GM18508 (cell line): ENCODE data around the gene CARD9.

Experiments used
- ATAC-seq: cut with Tn5 transposase; IDR thresholded peaks from one replicate; pipeline ENCODE4 v1.9.1; 2021; ENCODE audit warnings: moderate number of reproducible peaks; ENCODE audit not compliant: insufficient read depth, unreplicated experiment

The CARD9 gene

DNA sequence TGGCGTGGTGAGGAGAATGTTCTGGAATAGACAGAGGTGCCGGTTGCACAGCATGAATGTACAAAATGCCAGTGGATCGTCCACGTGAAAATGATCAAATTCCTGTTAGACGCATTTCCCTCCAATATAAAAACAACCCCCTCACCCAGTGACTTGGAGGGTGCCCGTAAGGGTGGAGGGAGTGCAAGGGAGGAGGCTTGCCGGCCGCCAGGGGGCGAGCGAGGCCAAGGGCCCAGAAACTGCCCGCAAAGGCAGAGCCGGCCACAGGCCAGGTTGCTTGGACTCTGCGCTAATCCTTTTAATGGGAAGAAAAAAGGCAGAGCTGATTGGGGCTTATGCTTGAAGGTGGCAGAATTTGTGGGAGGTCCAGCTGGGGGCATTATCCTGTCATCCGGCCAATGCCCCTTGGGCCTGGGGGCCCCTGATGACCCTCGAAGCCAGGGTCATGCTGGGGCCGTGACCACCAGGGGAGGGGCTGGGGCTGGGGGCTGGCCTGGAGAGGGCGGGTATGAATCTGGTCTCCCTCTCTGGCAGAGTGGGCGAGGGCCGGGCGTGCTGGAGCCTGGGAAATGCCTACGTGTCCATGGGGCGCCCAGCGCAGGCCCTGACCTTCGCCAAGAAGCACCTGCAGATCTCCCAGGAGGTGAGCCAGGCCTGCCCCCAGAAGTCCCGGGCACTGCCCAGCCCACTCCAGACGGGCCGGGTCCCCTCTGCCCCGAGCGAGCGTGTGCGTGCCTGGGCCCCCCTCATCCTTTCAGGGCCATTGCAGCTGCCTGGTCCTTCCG is 34.1 kb downstream of the CARD9 start:
- no peak for ATAC-seq

DNA sequence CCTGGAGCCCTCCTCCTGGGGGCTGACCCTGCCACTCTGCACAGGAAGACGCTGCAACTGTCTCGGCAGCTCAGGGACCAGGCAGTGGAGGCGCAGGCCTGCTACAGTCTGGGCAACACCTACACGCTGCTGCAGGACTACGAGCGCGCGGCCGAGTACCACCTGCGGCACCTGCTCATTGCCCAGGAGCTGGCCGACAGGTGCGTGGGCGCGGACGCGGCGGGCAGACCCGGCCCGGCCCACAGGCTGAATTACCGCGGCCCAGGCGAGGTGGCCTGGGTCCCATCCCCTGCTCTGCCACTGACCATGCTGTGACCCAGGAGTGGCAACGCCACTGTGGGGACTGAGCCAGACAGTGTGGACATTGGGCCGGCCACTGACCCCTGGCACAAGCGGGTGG is 35.0 kb downstream of the CARD9 start:
- no peak for ATAC-seq

- ATAC-seq: no peak
Measured at GRCh38 chr9:136337416-136338395, 35.8 kb downstream of the CARD9 start.

GRCh38 chr9:136336881-136337280 is 36.6 kb downstream of the CARD9 start:
- ATAC-seq: no peak

DNA sequence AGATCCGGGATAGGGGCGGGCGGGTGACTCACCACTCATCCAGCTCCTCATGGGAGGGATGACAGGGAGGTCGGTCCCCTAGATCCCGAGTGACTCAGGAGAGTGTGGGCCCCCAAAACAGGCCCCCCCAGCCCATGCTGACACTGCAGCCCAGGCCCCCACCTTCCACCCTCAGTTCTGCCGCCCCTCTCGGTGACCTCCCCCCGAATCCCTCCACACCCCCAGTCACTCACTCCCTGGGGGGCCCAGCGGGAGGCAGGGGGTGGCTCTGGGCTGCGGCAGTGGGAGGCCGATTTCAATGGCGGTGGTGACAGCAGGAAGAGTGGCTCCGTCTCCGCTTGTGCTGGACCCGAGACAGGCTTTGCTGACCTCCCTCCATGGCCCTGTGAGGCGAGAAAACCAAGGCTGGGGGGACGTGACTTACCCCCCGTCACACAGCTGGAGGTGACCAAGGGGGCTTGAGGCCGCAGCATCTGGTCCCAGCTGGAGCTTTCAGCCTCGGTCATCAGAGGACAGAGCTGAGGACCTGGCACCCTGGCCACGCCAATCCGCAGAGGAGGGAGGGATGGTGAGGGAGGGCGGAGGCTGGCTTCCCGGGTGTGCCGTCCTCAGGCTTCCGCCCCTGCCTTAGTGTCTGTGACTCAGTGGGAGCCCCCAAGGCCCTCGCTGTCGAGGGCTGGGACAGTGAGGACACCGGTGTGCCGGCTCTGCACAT is 37.2 kb downstream of the CARD9 start:
- no peak for ATAC-seq

- no peak for ATAC-seq
Measured at GRCh38 chr9:136335296-136336155, 37.9 kb downstream of the CARD9 start.

GRCh38 chr9:136334541-136334940 is 38.9 kb downstream of the CARD9 start:
- ATAC-seq: no peak

DNA sequence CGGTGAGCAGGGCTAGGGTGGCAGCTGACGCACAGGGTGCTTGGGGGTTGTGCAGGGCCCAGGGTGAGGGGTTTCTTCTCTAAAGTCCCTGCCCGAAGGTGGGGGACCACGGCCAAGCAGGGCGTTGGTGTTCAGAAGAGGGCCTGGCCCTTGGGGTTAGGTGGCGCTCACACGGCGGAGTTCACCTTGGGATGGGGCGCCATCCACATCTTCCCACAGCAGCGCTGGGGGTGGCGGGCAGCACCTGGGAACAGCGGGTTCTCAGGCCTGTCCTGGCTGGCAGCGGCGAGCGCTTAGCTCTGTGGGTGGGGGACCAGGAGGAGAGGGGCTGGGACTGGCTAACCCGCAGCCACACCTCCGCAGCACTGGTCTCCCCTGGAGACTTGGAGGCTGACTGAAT is 40.0 kb downstream of the CARD9 start:
- ATAC-seq: no peak

GRCh38 chr9:136333045-136333444 is 40.4 kb downstream of the CARD9 start:
- no peak for ATAC-seq

DNA sequence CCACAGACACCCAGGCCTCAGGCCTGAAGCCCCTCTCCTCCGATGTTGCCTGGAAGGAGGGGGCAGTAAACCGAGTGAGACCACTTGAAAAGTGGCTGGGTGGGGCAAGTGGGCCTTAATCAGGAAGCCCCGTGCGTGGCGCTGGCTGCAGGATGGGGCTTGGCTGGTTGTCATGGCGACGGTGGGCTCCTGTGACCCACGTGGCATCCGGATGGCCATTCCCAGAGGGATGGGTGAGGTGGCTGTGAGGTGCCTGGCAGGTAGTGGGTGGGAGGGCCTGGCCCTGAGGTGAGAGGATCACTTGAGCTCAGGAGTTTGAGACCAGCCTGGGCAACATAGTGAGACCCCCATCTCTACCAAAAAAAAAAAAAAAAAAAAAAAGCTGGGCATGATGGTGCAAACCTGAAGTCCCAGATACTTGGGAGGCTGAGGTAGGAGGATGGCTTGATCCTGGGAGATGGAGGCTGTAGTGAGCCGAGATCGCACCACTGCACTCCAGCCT is 40.9 kb downstream of the CARD9 start:
- no peak for ATAC-seq

DNA sequence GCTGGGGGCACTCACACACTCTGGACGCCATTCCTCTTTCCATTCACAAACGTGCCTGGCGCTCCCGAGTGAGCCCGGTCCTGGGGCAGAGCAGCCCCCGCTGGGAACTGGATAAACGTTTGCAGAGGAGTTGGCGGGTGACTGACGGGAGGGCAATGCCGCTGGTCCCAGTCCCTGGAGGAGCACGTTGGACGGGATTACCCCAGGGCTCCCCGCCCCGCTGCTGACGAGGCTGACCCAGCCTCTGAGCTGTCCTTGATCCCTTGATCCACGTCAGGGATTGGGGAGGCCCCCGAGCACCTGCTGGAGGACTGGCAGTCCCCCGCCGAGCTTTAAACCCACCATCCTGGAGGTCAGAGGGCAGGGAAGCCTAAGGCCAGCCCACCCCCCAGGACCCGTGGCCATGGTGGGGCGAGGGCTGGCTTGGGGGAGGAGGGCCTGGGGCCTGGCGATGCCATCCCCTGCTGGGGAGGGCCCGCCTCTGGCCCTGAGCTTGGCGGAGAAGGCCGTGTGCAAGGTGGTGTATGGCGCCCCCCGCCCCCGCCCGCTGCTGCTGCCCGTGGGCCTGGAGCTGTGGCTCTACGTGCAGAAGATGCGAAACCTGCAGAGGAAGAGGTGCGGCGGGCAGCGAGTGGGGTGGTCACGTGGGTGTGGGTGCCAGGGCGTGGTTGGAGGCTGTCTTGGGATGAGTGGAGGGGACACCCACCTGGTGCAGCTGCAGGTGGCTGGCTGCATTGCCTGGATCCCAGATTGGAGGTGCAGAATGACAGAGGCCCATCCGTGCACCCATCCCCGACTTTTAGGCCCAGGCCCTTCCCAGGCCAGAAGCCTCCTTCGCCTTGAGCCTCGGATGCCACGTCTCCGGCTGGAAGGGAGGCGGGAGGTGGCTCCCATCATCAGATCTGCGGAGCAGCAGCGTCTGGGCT is 41.6 kb downstream of the CARD9 start:
- ATAC-seq: no peak

- ATAC-seq: no peak
Measured at GRCh38 chr9:136331030-136331429, 42.4 kb downstream of the CARD9 start.

DNA sequence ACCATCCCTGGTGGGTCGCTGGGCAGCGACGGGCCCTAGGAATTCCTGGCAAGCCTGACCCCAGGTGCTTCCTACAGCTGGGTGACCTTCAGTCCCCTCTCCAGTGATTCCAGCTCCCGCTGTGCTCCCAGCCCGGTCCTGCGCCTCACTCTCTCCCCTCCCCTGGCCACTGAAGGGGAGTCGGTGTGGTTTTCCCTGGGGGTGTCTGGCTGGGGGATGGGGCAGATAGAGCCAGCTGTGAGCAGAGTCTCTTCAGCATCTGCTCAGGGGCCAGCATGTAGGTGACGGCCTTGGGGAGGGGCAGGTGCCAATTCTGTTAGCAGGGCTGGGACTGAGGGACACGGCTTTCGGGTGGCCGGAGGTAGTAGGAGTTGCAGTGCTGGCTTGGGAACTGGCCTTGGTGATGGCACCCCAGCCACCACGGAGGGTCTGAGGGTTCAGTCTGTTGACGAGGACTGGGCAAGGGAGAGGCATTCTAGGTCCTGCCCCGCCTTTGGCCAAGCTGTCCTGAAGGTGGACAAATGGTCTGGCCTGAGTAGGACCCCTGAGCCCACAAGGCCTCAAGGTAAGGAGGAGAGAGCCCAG is 43.0 kb downstream of the CARD9 start:
- no peak for ATAC-seq

- no peak for ATAC-seq
Measured at GRCh38 chr9:136329636-136330405, 43.6 kb downstream of the CARD9 start.

- ATAC-seq: no peak
Measured at GRCh38 chr9:136329211-136329627, 44.2 kb downstream of the CARD9 start.

- no peak for ATAC-seq
Measured at GRCh38 chr9:136328622-136329041, 44.8 kb downstream of the CARD9 start.

- ATAC-seq: no peak
Measured at GRCh38 chr9:136328011-136328621, 45.4 kb downstream of the CARD9 start.
